Hepatocyte (in vitro differentiated cells): Measurements from ENCODE around the gene MRPS15. TPM values are rescaled to one million over a fixed set of nuclear protein-coding genes. Genes with fewer than 3 reads are reported as not detected.

Source experiments
- DNase-seq: peaks from one replicate; pipeline ENCODE4 v3.0.0-alpha.2; 2016; ENCODE audit warnings: low spot score
- H2AFZ ChIP-seq: fragments of 200-600 bp; sonication (generic); 2 replicates; pipeline ENCODE4 v1.6.0; 2016; ENCODE audit warnings: antibody characterized with exemption, mild to moderate bottlenecking
- H3K27ac ChIP-seq: fragments of 200-600 bp; sonication (generic); 2 replicates; pipeline ENCODE4 v1.5.1; 2016; ENCODE audit warnings: mild to moderate bottlenecking
- H3K27me3 ChIP-seq: fragments of 200-600 bp; sonication (generic); 2 replicates; pipeline ENCODE4 v1.6.1; 2016
- H3K36me3 ChIP-seq: fragments of 200-600 bp; sonication (generic); replicated peaks from 2 replicates; pipeline ENCODE4 v1.5.1; 2016; ENCODE audit warnings: low read depth; ENCODE audit not compliant: insufficient read depth
- H3K4me1 ChIP-seq: fragments of 200-600 bp; sonication (generic); 2 replicates; pipeline ENCODE4 v1.5.1; 2016; ENCODE audit warnings: mild to moderate bottlenecking, moderate library complexity; ENCODE audit not compliant: insufficient read depth
- H3K4me2 ChIP-seq: fragments of 200-600 bp; sonication (generic); 2 replicates; pipeline ENCODE4 v1.6.0; 2016
- H3K4me3 ChIP-seq: fragments of 200-600 bp; sonication (generic); 2 replicates; pipeline ENCODE4 v1.5.1; 2016; ENCODE audit warnings: mild to moderate bottlenecking
- H3K79me2 ChIP-seq: fragments of 200-600 bp; sonication (generic); 2 replicates; pipeline ENCODE4 v1.6.0; 2017; ENCODE audit warnings: mild to moderate bottlenecking
- H3K9me2 ChIP-seq: fragments of 200-600 bp; sonication (generic); replicated peaks from 2 replicates; pipeline ENCODE4 v1.6.0; 2017; ENCODE audit warnings: mild to moderate bottlenecking; ENCODE audit not compliant: insufficient read depth
- H3K9me3 ChIP-seq: fragments of 200-600 bp; sonication (generic); 2 replicates; pipeline ENCODE4 v1.5.1; 2016; ENCODE audit warnings: low read depth, mild to moderate bottlenecking
- H4K20me1 ChIP-seq: fragments of 200-600 bp; sonication (generic); 2 replicates; pipeline ENCODE4 v1.6.0; 2016; ENCODE audit warnings: mild to moderate bottlenecking; ENCODE audit not compliant: insufficient read depth, poor library complexity, severe bottlenecking
- CTCF ChIP-seq: fragments of 200-600 bp; sonication (generic); IDR thresholded peaks from 2 replicates; pipeline ENCODE4 v1.5.1; 2016; ENCODE audit warnings: antibody characterized with exemption, mild to moderate bottlenecking; ENCODE audit not compliant: poor library complexity
- EZH2 ChIP-seq: fragments of 200-600 bp; sonication (generic); IDR thresholded peaks from 2 replicates; pipeline ENCODE4 v1.6.1; 2016; ENCODE audit warnings: antibody characterized with exemption, mild to moderate bottlenecking, borderline replicate concordance
- EZH2phosphoT487 ChIP-seq: fragments of 200-600 bp; sonication (generic); IDR thresholded peaks from one replicate; pipeline ENCODE4 v1.6.1; 2018; ENCODE audit warnings: antibody characterized with exemption, mild to moderate bottlenecking, low read depth, moderate library complexity; ENCODE audit not compliant: unreplicated experiment, severe bottlenecking
- WGBS: methylation state at CpG from one replicate; pipeline ENCODE4 v1.1.6; 2016; ENCODE audit warnings: low lambda C conversion rate; ENCODE audit errors: missing lambda C conversion rate; 5-methylcytosine and 5-hydroxymethylcytosine counted together
- polyA plus RNA-seq: library from polyadenylated mRNA; unstranded; fragments of >200 nt; fragmentation: Nextera tagmentation; extraction: Ambion mirVana; gene quantifications from 2 replicates; pipeline ENCODE4 v1.2.1, GENCODE V29; 2016
- total RNA-seq: library from RNA; depleted of rRNA; stranded (reverse); fragments of >200 nt; gene quantifications from 2 replicates; pipeline ENCODE4 v1.2.3, GENCODE V29; 2014

MRPS15 gene
- total and polyA plus RNA-seq, 2 experiments from 2014 or later = 63.2 to 127 TPM

GRCh38 chr1:36419569-36419968, 44.6 kb downstream of the MRPS15 start:
- Histone ChIP-seq H3K27me3 (no peaks in the 10 kb centered on the region), H3K4me2 (no peak overlapping the region), H3K4me3 (no peak overlapping the region), H3K79me2 (no peaks in the 10 kb centered on the region), H4K20me1 (no peaks in the 10 kb centered on the region), H3K9me3 (no peaks in the 10 kb centered on the region), H3K9me2 (no peaks in the 10 kb centered on the region), H3K27ac (no peak overlapping the region), H3K36me3 (no peaks in the 10 kb centered on the region), H2AFZ (no peak overlapping the region), H3K4me1 (no peaks in the 10 kb centered on the region)
- DNase-seq = no peak
- no peak for TF ChIP-seq EZH2
- TF ChIP-seq CTCF = no peak
- 85% methylated on average over 4 of the region's 4 CpGs for WGBS

GRCh38 chr1:36419140-36419539, 45.0 kb downstream of the MRPS15 start:
- H3K9me3 ChIP-seq = no peaks in the 10 kb centered on the region
- TF ChIP-seq EZH2phosphoT487 = no peak
- no peak for TF ChIP-seq EZH2
- TF ChIP-seq CTCF = no peak
- no peak overlapping the region for H3K27ac ChIP-seq
- H3K4me3 ChIP-seq = no peak overlapping the region
- H3K36me3 ChIP-seq = no peaks in the 10 kb centered on the region
- H3K79me2 ChIP-seq = no peaks in the 10 kb centered on the region
- no peaks in the 10 kb centered on the region for H3K27me3 ChIP-seq
- DNase-seq = no peak
- H4K20me1 ChIP-seq = no peaks in the 10 kb centered on the region
- no peaks in the 10 kb centered on the region for H3K9me2 ChIP-seq
- whole genome bisulfite sequencing = 92% methylated on average over 3 of the region's 3 CpGs
- H3K4me1 ChIP-seq = no peaks in the 10 kb centered on the region
- no peak overlapping the region for H2AFZ ChIP-seq
- H3K4me2 ChIP-seq = no peak overlapping the region

- Histone ChIP-seq H3K36me3 (no peaks in the 10 kb centered on the region), H3K27me3 (no peaks in the 10 kb centered on the region), H3K9me3 (no peaks in the 10 kb centered on the region), H3K4me2 (no peak overlapping the region), H3K27ac (no peak overlapping the region), H4K20me1 (no peaks in the 10 kb centered on the region), H3K79me2 (no peaks in the 10 kb centered on the region), H3K4me1 (no peaks in the 10 kb centered on the region), H3K4me3 (no peak overlapping the region), H3K9me2 (no peaks in the 10 kb centered on the region), H2AFZ (no peak overlapping the region)
- 88% methylated on average over 9 of the region's 9 CpGs for WGBS
- TF ChIP-seq CTCF (no peak), EZH2 (no peak), EZH2phosphoT487 (no peak)
- DNase-seq = no peak
Observed at GRCh38 chr1:36417931-36418330, 46.3 kb downstream of the MRPS15 start.

GRCh38 chr1:36415661-36416326, 48.4 kb downstream of the MRPS15 start:
- Histone ChIP-seq H3K4me2 (no peak overlapping the region), H3K27me3 (no peaks in the 10 kb centered on the region), H2AFZ (no peak overlapping the region), H3K79me2 (no peaks in the 10 kb centered on the region), H3K9me3 (no peaks in the 10 kb centered on the region), H3K9me2 (no peaks in the 10 kb centered on the region), H3K4me1 (no peaks in the 10 kb centered on the region), H4K20me1 (no peaks in the 10 kb centered on the region), H3K27ac (no peak overlapping the region), H3K36me3 (no peaks in the 10 kb centered on the region), H3K4me3 (no peak overlapping the region)
- TF ChIP-seq EZH2phosphoT487 = no peak
- no peak for TF ChIP-seq CTCF
- no peak for TF ChIP-seq EZH2
- no peak for DNase-seq
- 90% methylated on average over 15 of the region's 15 CpGs for WGBS
